ENCODE results near the gene ZSCAN5B. TPM values are rescaled to one million over a fixed set of nuclear protein-coding genes. Genes with fewer than 3 reads are reported as not detected.
"Not testable (repeated sequence)": the region's sequence is repeated elsewhere in the genome, so short reads cannot be mapped to it uniquely, and the experiment has no call there.

ZSCAN5B gene, protein sequence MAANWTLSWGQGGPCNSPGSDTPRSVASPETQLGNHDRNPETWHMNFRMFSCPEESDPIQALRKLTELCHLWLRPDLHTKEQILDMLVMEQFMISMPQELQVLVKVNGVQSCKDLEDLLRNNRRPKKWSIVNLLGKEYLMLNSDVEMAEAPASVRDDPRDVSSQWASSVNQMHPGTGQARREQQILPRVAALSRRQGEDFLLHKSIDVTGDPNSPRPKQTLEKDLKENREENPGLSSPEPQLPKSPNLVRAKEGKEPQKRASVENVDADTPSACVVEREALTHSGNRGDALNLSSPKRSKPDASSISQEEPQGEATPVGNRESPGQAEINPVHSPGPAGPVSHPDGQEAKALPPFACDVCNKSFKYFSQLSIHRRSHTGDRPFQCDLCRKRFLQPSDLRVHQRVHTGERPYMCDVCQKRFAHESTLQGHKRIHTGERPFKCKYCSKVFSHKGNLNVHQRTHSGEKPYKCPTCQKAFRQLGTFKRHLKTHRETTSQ
- total RNA-seq = not detected

DNA sequence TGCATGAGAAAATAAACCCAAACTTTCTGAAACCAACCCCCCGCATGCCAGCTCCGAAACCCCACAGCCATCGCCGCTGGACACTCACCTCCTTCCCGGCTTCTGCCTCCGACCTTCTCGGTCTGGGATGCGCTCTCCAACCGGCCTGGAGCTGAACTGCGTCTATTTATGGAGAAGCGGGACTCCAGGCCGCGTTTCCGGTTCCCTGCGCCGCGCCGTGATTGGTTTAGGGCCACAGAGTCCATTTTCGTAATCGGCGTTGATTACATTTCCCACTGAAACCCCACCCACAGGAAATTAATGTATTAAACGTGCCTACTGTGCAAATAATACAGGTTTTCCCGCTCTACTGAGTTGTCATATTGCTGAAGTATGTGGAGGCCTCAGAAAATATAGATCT is at the start of gene ZSCAN5B:
Gene ZSCAN5B, minus strand, starts transcription at position 138 of the 400 bp plus-strand sequence. CDS start 4,731 bp downstream, outside the sequence.
- H3K4me1 Mint-ChIP-seq; H3K27ac Mint-ChIP-seq; POLR2A ChIA-PET; H3K36me3 Mint-ChIP-seq (ENCODE audit: low read depth); H3K27me3 Mint-ChIP-seq; DNase-seq; H3K4me3 Mint-ChIP-seq; H3K9me3 Mint-ChIP-seq: not testable (repeated sequence)
- CTCF ChIA-PET = interaction anchor here (0.6 kb wide), 1 partner anchor 131 kb away, joined by 4 read pairs; no protein-coding TSS in a partner anchor

DNA sequence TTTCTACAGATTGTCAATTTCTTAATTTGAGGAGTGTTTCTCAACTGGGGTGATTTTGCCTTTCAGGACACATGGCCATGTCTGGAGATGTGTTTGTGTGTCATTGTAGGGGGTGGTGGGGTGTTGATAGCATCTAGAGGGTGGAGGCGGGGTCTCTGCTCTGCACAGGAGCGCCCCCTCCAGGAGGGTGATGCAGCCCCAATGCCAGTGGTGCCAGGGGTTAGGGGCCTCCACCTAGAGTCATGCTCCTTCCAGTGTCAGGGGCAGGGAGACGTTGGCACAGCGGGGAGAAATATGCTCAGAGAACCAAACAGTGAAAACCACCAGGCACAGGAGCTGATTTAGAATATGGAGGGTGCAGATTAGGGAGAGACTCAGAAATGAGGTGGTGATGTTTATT is 48.2 kb upstream of the ZSCAN5B start:
- H3K27me3 Mint-ChIP-seq = not testable (repeated sequence)

GRCh38 chr19:56245121-56245740 is 47.6 kb upstream of the ZSCAN5B start:
- ChIA-PET CTCF (no interaction called here), POLR2A (no interaction called here)
- no peaks in the 10 kb centered on the region for H3K4me1 Mint-ChIP-seq
- H3K27me3 Mint-ChIP-seq = no peaks in the 10 kb centered on the region
- no peaks in the 10 kb centered on the region for H3K36me3 Mint-ChIP-seq (ENCODE audit: low read depth)
- H3K4me3 Mint-ChIP-seq = no peak overlapping the region
- H3K27ac Mint-ChIP-seq = no peak overlapping the region
- no peak for DNase-seq
- no peaks in the 10 kb centered on the region for H3K9me3 Mint-ChIP-seq

More for the DNA sequence above, 48.2 kb upstream of the ZSCAN5B start:
- H3K4me3 Mint-ChIP-seq; H3K36me3 Mint-ChIP-seq (ENCODE audit: low read depth); POLR2A ChIA-PET; DNase-seq; CTCF ChIA-PET; H3K9me3 Mint-ChIP-seq; H3K27ac Mint-ChIP-seq; H3K4me1 Mint-ChIP-seq: not testable (repeated sequence)

DNA sequence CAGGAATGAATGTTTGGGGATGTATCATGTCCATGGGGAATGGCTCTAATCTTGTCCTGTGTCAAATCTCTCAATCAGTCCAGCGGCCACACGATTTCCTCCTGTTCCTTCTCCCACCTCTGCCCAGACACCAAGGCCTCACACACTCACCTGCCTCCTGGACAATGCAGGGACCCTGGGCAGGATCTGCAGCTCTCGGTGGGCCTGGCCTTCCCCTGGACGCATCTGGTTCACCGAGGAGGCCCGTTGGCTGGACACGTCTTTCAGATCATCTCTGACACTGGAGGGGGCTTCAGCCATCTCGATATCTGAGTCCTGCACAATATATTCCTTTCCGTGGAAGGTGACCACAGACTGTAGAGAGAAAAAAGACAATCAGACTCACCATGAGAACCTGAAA is 25.9 kb upstream of the ZSCAN5B start:
- CTCF ChIA-PET = no interaction called here

GRCh38 chr19:56222901-56223300 is 25.3 kb upstream of the ZSCAN5B start:
- H3K27ac Mint-ChIP-seq = no peak overlapping the region
- peaks cover 2% of the 10 kb centered on the region for H3K27me3 Mint-ChIP-seq
- H3K36me3 Mint-ChIP-seq (ENCODE audit: low read depth) = no peaks in the 10 kb centered on the region
- H3K4me1 Mint-ChIP-seq = peaks cover 2% of the 10 kb centered on the region
- CTCF ChIA-PET = no interaction called here
- DNase-seq = no peak
- POLR2A ChIA-PET = no interaction called here
- no peaks in the 10 kb centered on the region for H3K9me3 Mint-ChIP-seq
- H3K4me3 Mint-ChIP-seq = no peak overlapping the region

More for the DNA sequence above, 25.9 kb upstream of the ZSCAN5B start:
- H3K36me3 Mint-ChIP-seq (ENCODE audit: low read depth) = no peaks in the 10 kb centered on the region
- DNase-seq = no peak
- H3K9me3 Mint-ChIP-seq = no peaks in the 10 kb centered on the region
- H3K27me3 Mint-ChIP-seq = no peaks in the 10 kb centered on the region
- H3K4me3 Mint-ChIP-seq = no peak overlapping the region
- no peaks in the 10 kb centered on the region for H3K4me1 Mint-ChIP-seq
- POLR2A ChIA-PET = no interaction called here
- H3K27ac Mint-ChIP-seq = no peak overlapping the region

DNA sequence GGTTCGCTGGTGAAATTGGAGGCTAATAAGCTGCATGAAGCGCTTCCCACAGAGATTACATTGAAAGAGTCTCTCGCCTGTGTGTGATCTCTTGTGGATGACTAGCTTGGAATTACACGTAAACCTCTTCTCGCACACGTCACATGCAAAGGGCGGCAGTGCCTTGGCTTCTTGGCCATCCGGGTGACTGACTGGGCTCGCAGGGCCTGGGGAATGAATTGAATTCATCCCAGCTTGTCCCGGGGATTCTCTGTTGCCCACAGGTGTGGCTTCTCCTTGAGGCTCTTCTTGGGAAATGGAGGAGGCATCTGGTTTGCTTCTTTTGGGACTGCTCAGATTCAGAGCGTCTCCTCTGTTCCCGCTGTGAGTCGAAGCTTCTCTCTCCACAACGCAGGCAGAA is 24.3 kb upstream of the ZSCAN5B start:
- DNase-seq = no peak
- Mint-ChIP-seq H3K27ac (no peak overlapping the region), H3K36me3 (ENCODE audit: low read depth) (no peaks in the 10 kb centered on the region), H3K4me1 (peaks cover 5% of the 10 kb centered on the region), H3K4me3 (no peak overlapping the region), H3K27me3 (peaks cover 5% of the 10 kb centered on the region), H3K9me3 (no peaks in the 10 kb centered on the region)
- CTCF ChIA-PET = interaction anchor here (0.9 kb wide), 1 partner anchor 32 kb away, joined by 3 read pairs; no protein-coding TSS in a partner anchor
- POLR2A ChIA-PET = no interaction called here

DNA sequence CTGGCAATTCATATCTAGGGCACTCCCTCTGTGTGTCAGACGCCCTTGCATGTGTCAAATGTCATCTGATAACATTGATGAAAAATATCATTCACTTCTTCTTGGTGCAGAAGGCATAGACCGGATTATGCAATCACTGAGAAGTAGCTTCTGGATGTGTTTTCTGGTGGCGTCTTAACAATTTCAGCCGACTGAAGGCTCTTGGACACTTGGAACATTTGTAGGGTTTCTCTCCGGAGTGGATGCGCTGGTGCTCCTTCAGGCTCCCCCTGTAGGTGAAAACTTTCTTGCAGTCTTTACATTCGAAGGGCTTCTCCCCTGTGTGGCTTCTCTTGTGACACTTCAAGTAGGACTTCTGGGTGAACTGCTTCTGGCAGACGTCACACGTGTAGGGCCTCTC is 23.9 kb upstream of the ZSCAN5B start:
- H3K27ac Mint-ChIP-seq; DNase-seq; H3K4me1 Mint-ChIP-seq; POLR2A ChIA-PET; H3K27me3 Mint-ChIP-seq; H3K36me3 Mint-ChIP-seq (ENCODE audit: low read depth); H3K4me3 Mint-ChIP-seq; H3K9me3 Mint-ChIP-seq: not testable (repeated sequence)
- CTCF ChIA-PET = interaction anchor here (0.9 kb wide), 1 partner anchor 32 kb away, joined by 3 read pairs; no protein-coding TSS in a partner anchor

GRCh38 chr19:56218961-56219360 is 21.4 kb upstream of the ZSCAN5B start:
- CTCF ChIA-PET = interaction anchor here (1.4 kb wide), 1 partner anchor 34 kb away, joined by 6 read pairs; no protein-coding TSS in a partner anchor
- no peak overlapping the region for H3K27ac Mint-ChIP-seq
- POLR2A ChIA-PET = no interaction called here
- H3K36me3 Mint-ChIP-seq (ENCODE audit: low read depth) = no peaks in the 10 kb centered on the region
- no peak overlapping the region for H3K4me3 Mint-ChIP-seq
- peaks cover 5% of the 10 kb centered on the region for H3K27me3 Mint-ChIP-seq
- DNase-seq = no peak
- no peaks in the 10 kb centered on the region for H3K9me3 Mint-ChIP-seq
- H3K4me1 Mint-ChIP-seq = peaks cover 5% of the 10 kb centered on the region

DNA sequence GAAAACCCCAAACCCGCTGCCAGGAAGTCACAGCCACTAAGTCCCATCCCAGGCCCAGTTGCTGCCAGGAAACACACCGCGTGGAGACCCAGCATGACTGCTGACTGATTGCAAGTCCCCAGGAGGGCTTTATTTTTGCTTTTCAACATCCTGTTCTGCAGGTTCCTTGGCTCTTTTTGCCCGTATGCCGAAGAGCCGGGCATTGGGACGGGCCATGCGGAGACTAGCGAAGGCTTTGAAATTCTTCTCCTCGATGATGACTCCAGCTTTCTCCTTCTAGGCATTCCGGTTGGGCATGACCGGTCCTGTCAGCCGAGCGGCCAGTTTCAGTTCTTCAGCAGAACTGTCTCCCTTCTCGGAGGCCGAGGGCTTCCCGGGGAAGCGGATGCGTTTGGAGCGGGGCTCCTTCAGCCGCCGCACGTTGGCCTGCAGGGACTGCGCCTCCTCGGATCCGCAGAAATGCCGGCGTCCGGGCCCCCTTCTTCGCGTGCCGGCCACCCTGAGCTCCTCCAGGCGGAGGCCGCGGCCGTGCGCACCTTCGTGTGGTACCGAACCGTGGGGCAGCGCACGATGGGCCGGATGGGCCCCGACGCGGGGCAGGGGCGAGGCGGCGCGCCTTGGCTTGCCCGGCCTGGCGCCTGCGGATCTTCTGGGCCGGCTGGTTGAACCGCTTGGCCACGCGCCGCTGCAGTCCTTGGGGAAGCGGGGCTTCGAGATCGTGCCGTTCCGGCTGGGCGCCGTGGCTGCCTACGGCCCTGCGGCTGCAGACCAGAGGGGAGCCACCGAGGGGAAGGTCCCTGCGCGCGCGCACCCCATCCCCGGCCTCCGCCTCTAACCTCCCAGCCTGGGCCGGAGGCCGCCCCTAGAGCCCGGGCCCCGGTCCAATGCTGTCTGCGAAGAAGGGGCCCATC is 19.7 kb upstream of the ZSCAN5B start:
- Mint-ChIP-seq H3K27ac (no peak overlapping the region), H3K36me3 (ENCODE audit: low read depth) (no peaks in the 10 kb centered on the region), H3K9me3 (no peaks in the 10 kb centered on the region), H3K4me1 (peaks cover 5% of the 10 kb centered on the region), H3K27me3 (peaks cover 5% of the 10 kb centered on the region), H3K4me3 (no peak overlapping the region)
- POLR2A ChIA-PET = no interaction called here
- CTCF ChIA-PET = no interaction called here
- no peak for DNase-seq

DNA sequence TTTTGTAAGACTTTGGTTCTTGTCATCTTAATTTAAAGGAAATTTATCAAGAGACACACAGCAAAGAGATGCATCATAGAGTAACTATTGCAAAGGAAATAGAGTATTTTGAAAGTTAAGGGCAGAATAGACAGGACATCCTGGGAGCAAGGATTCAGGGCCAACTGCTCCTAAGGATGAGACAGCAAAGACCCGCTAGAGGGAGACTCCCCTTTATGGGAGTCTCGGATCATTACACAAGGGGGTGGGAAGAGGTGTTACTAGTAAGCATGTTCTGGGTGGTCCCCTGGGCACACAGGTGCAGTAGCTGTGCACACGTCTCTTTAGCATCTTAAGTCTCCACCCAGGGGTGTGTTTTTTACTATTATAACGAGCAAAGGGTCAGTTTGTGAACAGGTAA is 14.1 kb upstream of the ZSCAN5B start:
- ChIA-PET CTCF (no interaction called here), POLR2A (no interaction called here)
- no peaks in the 10 kb centered on the region for H3K36me3 Mint-ChIP-seq (ENCODE audit: low read depth)
- H3K27me3 Mint-ChIP-seq = no peaks in the 10 kb centered on the region
- DNase-seq = no peak
- H3K27ac Mint-ChIP-seq = no peak overlapping the region
- H3K4me1 Mint-ChIP-seq = no peaks in the 10 kb centered on the region
- H3K4me3 Mint-ChIP-seq = no peak overlapping the region
- no peaks in the 10 kb centered on the region for H3K9me3 Mint-ChIP-seq

GRCh38 chr19:56210036-56210435 is 12.5 kb upstream of the ZSCAN5B start:
- H3K4me3 Mint-ChIP-seq; POLR2A ChIA-PET; H3K36me3 Mint-ChIP-seq (ENCODE audit: low read depth); H3K9me3 Mint-ChIP-seq; H3K27ac Mint-ChIP-seq; DNase-seq; H3K4me1 Mint-ChIP-seq; H3K27me3 Mint-ChIP-seq: not testable (repeated sequence)
- CTCF ChIA-PET = interaction anchor here (0.6 kb wide), 1 partner anchor 44 kb away, joined by 3 read pairs; no protein-coding TSS in a partner anchor

DNA sequence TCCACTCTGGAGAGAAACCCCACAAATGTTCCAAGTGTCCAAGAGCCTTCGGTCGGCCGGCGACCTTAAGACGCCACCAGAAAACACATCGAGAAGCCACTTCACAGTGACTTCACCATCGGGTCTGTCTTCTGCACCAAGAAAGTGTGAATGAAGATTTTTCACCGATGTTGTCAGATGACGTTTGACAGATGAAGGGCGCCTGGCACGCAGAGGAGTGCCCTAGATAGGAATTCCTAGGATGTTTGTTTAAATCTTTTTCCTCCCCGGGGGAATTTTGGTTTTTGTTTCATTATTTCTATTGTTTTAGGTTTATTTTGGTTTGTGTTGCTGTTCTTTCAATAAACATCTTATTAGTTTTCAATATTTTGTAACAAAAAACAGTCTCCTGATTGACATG is 11.5 kb upstream of the ZSCAN5B start:
- ChIA-PET CTCF (no interaction called here), POLR2A (no interaction called here)
- DNase-seq = no peak
- H3K9me3 Mint-ChIP-seq = no peaks in the 10 kb centered on the region
- H3K4me3 Mint-ChIP-seq = no peak overlapping the region
- H3K4me1 Mint-ChIP-seq = no peaks in the 10 kb centered on the region
- H3K27me3 Mint-ChIP-seq = no peaks in the 10 kb centered on the region
- H3K36me3 Mint-ChIP-seq (ENCODE audit: low read depth) = no peaks in the 10 kb centered on the region
- H3K27ac Mint-ChIP-seq = no peak overlapping the region

GRCh38 chr19:56207581-56207980 is 10.0 kb upstream of the ZSCAN5B start:
- H3K9me3 Mint-ChIP-seq; POLR2A ChIA-PET; H3K36me3 Mint-ChIP-seq (ENCODE audit: low read depth); H3K4me1 Mint-ChIP-seq; H3K4me3 Mint-ChIP-seq; DNase-seq; H3K27me3 Mint-ChIP-seq; CTCF ChIA-PET; H3K27ac Mint-ChIP-seq: not testable (repeated sequence)

All from activated CD4-positive, alpha-beta memory T cell treated with anti-CD3 and anti-CD28 coated beads, Interleukin-2, amount 10 ng/mL, durations not matched to agents 7 days and 5 days (primary cell).